NCI-H1436 (cell line): Measurements from ENCODE around the gene ZFYVE21.

ENCODE experiments used
- DNase-seq: peaks from one replicate; lab custom pipeline; 2025; lab: John Stamatoyannopoulos, UW

ZFYVE21 gene

DNA sequence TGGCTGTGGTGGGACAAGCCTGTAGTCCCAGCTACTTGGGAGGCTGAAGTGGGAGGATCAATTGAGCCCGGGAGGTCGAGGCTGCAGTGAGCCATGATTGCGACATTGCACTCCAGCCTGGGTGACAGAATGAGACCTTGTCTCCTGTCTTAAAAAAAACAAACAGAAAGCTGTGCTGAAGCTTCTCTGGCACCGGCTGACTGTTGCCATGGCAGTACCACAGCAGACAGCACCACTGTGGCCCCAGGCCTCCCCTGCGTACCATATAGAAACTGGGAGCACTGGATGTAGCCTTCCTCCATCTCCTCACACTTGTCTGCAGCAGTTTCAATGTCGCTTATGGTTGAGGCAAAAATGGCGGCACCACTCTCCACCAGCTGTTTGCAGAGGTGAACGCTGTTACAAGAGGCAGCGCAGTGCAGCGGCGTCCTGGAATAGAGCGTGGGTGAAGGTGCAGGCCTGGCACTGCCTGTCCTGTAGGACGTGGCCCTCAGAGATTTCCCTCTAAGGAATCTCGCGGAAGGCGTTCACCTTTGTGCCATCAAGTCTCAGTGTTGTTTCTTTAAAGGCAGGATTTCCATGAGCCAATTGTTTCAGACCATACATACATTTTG, 21.9 kb downstream of the ZFYVE21 start:
- DNase-seq, result no peak

DNA sequence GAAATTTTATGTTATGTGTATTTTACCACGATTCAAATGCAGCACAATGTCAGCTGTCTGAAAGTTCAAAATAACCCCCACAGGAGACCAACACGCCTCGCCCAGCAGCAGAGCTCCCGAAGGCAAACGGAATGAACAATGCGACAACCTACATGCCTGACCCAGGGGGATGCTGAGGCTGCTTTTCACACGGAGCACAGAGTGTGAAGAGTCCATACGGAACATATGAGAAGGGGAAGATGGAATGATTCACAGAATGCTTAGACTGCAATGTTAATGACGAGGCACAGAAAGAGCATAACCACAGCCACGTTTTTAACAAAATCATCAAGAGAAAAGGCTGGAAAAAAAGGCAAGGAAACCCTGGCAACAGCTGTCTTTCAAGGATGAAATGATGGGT, 22.6 kb downstream of the ZFYVE21 start:
- no peak for DNase-seq

DNA sequence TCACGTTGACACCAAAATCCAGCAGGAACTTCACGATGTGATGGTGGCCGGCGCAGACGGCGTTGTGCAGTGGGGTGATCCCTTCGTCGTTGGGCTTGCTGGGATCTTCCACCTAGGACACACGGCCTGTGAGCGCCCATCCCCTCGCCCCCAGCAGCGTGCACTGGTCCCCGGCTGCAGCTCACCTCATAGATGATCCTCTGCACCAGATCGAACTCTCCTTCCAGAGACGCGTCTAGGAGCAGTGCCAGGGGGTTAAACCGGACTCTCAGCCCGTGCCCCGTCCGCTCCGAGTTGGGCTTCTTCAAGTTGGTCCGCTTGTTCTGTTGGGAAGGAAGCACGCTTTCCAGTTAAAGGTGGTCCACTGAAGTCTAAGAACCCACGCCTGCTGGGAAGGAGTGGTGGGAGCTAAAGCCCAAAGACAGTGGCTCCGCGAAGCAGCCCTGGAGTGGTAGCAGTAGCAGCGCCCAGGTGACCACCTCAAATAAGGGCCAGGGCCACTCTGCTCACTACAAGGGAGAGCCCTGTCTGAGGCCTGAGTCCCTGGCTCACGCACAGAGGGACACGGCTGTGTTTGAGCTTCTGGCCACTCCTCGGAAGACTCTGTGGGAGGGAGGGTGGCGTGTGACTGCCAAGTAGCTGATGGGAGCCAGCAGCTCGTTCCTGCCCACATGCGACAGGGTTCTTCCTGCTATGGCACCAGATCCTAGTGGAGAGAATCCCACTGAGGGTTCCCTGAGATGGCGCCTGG, 23.3 kb downstream of the ZFYVE21 start:
- no peak for DNase-seq

DNA sequence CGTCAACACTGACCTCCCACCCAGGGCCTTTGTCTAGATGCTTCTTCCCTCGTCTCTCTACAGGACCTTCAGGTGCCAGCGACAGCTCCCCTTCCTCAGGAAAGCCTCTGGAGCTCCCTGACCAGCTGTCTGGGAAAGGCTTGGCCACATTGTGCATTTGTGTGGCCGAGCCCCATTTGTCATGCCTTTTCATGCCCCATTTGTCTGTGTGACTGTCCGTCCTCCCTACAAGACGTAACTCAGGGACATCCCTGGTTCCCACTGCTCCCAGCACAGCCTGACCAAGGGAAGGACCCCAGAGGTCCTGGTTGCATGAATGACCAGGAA, 23.8 kb downstream of the ZFYVE21 start:
- DNase-seq, result no peak

DNA sequence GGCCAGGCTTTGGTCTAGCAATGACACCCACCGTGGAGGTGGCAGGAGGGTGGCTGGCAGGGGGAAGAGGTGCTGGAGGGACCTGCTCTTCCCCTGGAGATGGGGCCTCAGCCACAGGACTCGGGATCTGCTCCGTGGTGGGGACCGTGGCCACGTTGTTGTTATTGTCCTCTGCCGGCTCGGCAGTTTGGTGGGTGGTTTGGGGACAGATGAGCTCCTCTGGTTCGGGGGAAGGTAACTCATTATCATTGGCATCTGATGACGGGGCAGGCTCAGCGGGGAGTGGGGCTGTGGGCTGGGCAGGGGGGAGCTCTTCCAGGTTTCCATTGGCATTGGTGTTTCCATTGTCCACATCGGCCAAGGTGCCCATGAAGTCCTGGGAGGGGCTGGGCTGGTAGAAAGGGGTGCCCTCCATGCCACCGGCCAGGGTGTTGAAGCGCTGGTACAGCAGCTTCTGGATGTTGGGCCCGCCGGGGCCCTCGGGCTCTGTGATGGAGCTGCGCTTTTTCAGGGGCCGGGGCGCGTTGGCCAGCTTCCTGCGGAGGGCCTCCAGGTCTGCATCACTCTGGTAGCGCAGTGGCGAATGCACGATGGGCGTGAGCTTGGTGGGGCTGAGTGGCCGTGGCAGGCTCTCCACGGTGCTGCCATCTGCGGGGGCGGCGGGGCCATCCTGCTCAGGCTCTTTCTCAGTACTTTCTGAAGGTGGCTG, 24.3 kb downstream of the ZFYVE21 start:
- no peak for DNase-seq

DNA sequence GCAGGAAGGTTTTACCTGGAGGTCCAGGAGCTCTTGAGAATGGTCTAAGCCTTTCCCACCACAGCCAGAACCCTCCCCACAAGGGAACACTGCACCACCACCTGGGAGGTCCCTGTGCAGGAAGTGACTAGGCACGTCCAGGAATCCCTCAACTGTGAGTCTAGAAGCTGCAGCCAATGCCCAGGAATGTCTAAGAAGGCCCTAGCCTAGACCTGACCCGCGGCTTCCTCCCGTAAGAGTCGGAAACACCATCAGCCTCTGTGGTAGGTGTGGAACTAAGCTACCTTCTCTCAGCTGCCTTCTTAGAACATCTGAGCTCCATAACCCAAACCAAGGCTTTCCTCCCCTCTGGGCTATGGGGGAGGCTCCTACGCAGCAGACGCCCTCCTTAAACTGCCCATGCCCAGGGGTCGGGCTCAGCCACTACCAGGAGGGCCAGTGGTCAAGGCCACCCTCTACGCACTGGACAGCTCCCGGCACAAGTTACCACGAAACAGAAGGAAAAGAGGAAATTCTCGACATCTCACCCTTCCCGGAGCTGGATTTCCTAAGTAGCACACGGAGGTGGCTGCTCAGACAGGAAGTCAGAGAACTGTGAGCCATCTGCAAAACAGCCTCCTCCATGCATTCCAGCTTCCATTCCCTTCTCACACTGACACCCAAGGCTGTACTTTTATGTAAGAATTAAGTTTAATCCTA, 25.5 kb downstream of the ZFYVE21 start:
- no peak for DNase-seq

DNA sequence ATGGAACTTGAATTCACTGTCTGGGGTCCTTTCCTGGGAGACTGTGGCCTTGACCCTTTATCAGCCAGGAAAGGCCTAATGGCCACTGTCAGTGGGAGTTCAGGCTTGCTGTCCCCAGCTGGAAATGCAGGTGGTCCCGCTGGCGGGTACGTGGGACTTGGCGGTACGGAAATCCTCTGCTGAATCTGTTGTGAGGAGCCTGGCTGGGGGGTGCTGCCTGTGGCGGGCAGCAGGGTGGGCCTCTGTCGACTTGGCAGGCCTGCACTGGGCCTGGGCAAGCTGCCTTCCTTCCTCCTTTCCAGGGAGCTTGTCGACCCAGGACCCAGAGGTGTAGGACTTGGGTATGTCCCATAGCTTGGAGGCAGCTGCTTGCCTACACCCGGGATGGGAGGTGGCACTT, 26.3 kb downstream of the ZFYVE21 start:
- DNase-seq, result no peak

DNA sequence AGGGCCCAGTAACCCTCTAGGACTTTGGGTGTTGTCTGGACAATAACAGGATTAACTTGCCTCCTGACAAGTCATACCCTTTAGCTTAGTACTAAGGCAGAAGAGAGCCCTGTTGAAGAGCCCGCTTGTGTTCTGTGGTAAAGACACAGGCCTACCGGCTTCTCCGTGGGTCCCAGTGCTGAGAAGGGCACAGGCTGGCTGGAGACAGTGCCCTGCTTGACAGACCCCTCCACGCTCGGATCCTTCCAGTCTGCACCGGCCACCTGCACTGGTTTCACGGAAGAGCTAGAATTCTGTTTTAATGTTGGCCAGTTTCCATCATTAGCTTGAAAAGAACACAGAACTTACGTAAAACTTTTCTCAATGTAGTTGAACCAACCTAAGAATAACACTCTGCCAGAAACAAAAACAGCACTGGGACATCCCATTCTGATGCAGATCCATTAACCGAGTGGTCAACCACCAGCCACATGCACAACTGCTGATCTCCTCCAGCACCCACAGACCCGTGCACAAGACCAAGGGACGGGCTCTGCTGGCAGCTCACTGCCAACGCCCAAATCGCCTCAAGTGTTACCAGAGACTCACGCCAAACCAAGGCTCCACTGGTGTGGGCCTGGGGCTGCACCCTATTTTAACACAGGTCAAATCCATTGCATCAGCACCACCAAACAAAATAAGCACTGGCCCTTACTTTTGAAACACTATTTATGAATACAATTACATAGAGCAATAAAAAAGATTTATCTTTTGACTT, 27.1 kb downstream of the ZFYVE21 start:
- DNase-seq, result no peak

DNA sequence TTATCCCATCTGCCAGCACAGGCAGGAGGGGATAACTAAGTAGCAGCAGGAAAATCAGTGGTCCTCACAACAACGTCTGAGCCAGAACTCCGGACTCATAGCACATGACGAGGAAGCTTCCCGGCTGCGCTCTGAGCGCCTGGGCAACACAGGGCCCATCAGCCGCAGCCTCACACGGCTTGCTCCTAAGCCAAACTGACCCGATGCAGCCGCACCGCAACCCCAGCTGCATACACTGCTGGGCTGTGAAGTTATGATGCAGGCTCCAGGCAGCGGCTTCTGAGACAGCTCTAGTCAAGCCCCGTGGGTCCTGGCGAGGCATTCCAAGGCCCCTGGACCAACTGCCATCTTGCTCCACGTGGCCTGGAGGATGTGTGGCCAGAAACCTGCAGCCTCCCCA, 28.1 kb downstream of the ZFYVE21 start:
- DNase-seq, result no peak

DNA sequence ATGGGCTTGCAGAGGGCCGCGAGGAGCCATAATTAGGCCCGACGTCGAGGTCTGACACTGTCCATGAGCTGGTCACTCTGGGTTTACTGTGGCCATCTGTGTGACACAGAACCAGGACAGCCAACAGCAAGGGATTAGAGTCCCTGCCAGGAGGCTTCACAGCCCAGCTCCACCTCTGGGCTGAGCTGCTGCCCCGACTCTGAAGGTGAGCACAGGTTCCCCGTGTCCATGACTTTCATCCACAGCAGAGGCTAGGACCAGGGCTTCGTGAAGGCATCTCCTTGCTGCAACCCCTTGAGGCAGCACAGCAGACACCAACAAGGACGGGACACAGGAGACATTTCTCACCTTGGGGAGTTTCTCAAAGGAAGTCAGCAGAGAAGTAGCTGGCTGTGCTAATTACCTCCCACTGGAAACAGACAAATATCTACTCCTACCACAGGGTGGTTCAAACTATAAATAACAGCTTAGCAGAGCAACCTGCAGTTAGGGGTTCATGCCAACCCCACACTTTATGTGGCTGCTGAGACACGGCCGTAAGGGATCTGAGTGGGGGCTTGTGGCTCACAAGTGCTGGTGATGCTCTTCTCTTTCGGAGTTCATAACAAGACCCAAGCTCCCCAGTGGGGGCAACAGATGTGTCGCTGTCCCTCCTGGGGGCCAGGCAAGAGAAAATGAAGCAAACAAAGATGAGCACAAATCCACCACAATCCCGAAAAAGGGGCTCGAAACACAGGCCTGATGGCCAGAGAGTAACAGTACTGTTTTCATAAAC, 29.2 kb downstream of the ZFYVE21 start:
- no peak for DNase-seq

DNA sequence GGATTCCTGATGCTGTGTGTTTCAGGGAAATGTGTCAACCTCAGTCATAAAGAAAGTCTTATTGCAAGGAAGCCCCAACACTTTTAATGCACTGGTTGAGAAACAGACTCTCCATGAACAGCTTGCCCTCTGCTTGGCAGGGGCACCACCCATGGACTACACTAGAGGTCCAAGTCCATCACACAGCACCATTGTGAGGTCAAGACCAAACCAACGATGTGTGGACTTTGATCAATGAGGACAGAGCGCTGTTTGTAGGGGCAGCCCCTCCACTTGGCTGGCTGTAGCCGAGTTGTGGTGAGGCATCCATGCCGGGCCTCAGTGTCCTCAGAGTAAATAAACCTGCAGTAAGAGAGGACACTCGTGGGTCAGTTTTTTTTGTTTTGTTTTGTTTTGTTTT, 29.8 kb downstream of the ZFYVE21 start:
- no peak for DNase-seq

DNA sequence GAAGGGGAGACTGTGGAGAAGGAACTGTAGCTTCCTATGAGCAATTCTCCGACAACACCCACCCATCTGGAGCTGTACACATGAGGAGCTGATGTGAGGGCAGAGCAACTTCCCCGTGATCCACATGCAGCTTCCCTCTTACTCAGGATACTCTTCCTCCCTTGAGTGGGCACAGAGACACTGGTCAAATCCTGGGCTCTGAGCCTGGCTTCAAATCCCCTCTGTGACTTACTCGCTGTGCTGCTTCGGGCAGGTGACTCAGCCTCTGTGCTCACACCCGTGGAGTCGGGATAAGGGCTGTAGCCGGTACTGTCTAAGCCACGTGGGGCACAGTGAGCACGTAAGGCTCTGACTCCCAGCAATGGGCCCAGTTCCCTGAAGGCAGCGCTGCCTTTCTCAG, 31.1 kb downstream of the ZFYVE21 start:
- no peak for DNase-seq

DNA sequence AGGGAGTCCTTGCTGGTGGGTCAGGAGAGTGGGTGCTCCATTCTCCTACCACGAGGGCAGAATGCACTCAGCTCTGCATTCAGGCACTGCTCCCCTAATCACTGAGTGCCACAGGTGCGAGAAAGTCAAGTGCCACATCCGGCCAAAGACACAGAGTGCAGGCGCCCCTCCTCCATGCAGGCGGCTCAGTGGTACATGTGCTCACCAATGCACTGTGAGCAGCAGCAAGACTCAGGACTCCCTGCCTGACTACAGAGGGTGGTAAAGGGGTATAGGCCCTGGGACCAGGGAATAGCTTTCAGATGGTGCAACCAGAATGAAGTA, 32.9 kb downstream of the ZFYVE21 start:
- no peak for DNase-seq

DNA sequence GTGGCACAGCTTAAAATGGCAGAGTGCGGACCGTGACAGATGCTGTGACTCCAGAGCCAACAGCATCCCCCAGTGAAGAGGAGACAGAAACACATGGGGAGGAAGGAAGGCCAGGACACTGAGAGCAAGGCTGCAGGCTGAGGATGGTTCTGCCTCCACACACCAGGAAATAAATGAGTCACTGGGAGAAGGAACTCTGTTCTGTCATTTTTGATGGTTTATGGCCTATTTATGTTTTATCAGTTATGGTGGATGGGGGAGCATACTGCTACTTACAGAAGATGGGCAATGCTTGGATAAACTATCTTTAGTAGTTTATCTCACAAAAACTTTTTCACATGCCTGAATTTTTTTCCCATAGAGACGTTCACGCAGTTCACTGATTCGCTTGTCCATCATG, 33.8 kb downstream of the ZFYVE21 start:
- no peak for DNase-seq

DNA sequence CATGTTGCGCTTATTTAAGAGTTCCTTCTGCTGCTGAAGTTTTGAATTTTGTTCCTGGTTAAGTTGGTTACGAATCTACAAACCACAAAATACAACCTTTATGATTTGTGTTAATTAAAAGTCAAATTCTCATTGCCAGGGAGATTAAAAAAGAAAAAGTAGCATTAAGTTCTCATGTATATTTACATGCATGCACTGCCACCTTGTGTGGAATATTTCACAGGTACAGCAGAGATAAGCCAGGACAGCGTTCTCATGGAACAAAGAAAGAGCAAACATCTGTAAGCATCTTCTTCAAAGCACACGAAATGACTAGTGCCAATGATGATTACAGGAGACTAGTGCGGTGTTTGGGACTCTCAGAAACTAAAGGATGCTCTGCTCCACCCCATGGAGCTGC, 34.2 kb downstream of the ZFYVE21 start:
- DNase-seq, result no peak

DNA sequence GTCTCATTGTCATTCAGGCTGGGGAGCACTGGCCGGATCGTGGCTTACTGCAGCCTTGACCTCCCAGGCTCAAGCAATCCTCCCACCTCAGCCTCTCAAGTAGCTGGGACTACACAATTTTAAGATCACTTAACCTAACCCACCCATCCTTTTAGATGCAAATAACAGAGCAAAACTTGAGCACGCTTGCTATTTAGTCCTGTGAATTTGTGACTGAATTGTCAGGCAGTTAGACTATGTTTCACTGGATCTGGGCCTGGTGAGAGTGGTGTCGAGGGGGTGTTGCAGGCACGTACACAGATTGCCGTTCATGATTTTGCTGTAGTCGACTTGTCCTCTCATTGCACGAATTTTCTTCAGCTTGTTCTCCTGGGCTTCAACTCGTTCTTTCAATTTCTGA, 38.2 kb downstream of the ZFYVE21 start:
- DNase-seq, result no peak

DNA sequence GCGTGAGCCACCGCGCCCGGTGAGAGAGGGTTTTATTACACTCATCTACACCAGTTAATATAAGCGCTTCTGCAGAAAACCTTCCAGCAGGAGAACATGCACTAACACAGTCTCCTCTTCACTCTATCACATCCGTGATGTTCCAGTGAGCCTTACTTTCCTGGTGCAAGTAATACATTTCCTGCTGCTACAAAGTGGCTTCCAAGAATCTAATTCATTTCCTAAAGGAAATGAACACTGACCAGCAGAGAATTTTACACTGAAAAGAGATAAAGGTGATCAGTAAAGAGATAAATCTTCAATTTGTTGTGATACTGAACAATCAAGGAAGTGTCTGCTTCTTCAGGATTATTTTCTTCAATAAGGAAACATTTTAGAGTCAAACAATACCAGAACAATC, 39.5 kb downstream of the ZFYVE21 start:
- DNase-seq, result no peak

DNA sequence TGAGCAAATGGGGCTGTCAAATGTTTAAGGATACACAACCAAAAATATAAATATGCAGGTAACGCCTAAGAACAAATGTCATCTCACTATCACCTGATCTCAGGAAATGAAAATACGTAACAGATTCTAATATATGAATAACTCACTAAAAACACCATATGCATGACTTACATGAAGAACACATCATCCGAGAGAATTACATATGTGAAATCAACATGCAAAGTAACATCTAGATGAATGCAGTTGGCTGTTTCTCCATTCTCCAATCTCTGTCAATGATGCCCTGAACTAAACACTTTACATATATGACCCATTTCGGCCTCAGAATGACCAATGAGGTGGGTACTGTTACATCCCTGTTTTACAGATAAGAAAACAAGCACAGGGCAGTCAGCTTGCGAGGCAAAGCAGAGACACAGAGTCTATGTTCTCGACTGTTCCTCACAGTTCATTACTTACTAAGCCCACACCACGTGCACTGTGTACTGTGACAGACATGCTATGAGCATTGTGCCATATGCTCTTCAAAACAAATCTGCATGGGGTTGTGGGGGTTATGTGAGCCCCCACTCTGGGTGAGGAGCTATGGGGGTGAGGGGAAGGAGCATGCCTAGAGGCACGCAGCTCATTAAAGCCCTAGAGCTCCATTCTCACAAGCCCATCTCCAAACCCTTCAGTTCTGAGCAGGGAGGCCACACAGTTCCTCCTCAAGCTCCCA, 42.6 kb downstream of the ZFYVE21 start:
- no peak for DNase-seq

DNA sequence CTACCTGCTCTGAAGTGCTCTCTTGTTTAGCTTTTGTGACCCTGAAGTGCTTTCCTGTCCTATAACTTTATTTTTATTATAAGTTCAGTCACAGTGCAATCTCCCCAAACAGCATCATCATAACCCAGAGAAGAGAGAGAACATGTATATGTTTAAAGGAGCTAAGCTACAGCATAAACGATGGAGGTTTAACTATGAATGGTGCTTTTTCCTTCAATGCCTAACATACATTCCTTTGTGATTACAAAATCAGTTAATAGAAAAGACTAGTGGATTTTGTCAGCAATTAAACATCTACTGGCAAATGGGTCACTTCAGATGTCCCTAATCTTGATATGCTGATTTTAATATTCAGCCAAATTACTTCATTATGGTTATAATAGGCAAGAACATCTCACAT, 46.4 kb downstream of the ZFYVE21 start:
- no peak for DNase-seq

DNA sequence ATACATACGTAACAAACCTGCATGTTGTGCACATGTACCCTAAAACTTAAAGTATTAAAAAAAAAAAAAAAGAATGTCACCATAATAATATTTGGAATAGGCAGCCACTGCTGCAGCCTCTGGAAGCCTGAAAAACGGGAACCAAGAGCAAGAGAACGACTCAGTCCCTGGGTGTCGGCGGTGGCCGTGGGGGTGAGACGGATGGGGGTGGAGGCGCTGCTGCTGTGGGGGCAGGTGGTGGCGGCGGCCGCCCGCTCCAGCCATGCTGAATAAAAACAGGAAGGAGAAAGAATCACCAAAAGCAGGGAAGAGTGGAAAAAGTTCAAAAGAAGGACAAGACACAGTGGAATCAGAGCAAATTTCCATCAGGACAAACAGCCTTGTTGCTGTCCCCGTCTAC, 46.9 kb downstream of the ZFYVE21 start:
- no peak for DNase-seq
